GM19372 (cell line): Measurements from ENCODE around the gene CST4.
"Not testable (repeated sequence)": the region's sequence is repeated elsewhere in the genome, so short reads cannot be mapped to it uniquely, and the experiment has no call there.

Experiments
- ATAC-seq: cut with Tn5 transposase; IDR thresholded peaks from one replicate; pipeline ENCODE4 v1.9.1; 2021; ENCODE audit warnings: mild to moderate bottlenecking, low read depth, moderate library complexity; ENCODE audit not compliant: unreplicated experiment

Gene CST4

GRCh38 chr20:23645575-23645974 lies 43.3 kb downstream of the CST4 start:
- ATAC-seq = no peak

GRCh38 chr20:23644164-23644563 lies 44.7 kb downstream of the CST4 start:
- ATAC-seq = no peak

- ATAC-seq = no peak
Measured at GRCh38 chr20:23643659-23644058, 45.2 kb downstream of the CST4 start.

GRCh38 chr20:23641936-23642751 lies 46.7 kb downstream of the CST4 start:
- ATAC-seq = no peak

- ATAC-seq = no peak
Measured at GRCh38 chr20:23640671-23641667, 47.9 kb downstream of the CST4 start.

- no peak for ATAC-seq
Measured at GRCh38 chr20:23640018-23640601, 48.7 kb downstream of the CST4 start.

GRCh38 chr20:23639490-23639958 lies 49.3 kb downstream of the CST4 start:
- ATAC-seq = no peak

- no peak for ATAC-seq
Measured at GRCh38 chr20:23638309-23638708, 50.5 kb downstream of the CST4 start.

GRCh38 chr20:23637282-23638221 lies 51.3 kb downstream of the CST4 start, which contains the start of gene CST3:
Gene CST3, minus strand, starts transcription at chr20:23637955. Its CDS starts 93 bp downstream, at chr20:23637862.
- peak; percentile 67 for ATAC-seq

GRCh38 chr20:23636908-23637281 lies 51.9 kb downstream of the CST4 start:
- ATAC-seq = no peak

- no peak for ATAC-seq
Measured at GRCh38 chr20:23636182-23636907, 52.5 kb downstream of the CST4 start.

- ATAC-seq = not testable (repeated sequence)
Measured at GRCh38 chr20:23635768-23636090, 53.1 kb downstream of the CST4 start.
